Lower lobe of right lung (tissue), 2 donors: ENCODE data around the gene PRPS1. TPM values are rescaled to one million over a fixed set of nuclear protein-coding genes. Genes with fewer than 3 reads are reported as not detected.
A peak's percentile ranks its signal among the peaks of the same experiment; 100 is the strongest.
"Not testable (repeated sequence)": the region's sequence is repeated elsewhere in the genome, so short reads cannot be mapped to it uniquely, and the experiment has no call there.

Source experiments
- ATAC-seq, 2 donors: fragments of 200-7000 bp; cut with Tn5 transposase; one replicate each; pipeline ENCODE4 v1.9.1; 2020 to 2022; ENCODE audit warnings: mild to moderate bottlenecking in 2 of 2, moderate library complexity in 2 of 2
- DNase-seq: peaks from one replicate; pipeline ENCODE4 v3.0.0-alpha.2; 2020
- H3K27ac ChIP-seq: fragments of 200-600 bp; one replicate; pipeline ENCODE4 v1.8.0; 2022
- H3K27me3 ChIP-seq: fragments of 200-600 bp; one replicate; pipeline ENCODE4 v1.8.0; 2022; ENCODE audit warnings: low read depth
- H3K36me3 ChIP-seq: fragments of 200-600 bp; one replicate; pipeline ENCODE4 v1.8.0; 2022; ENCODE audit warnings: mild to moderate bottlenecking
- H3K4me1 ChIP-seq: fragments of 200-600 bp; one replicate; pipeline ENCODE4 v1.8.0; 2022
- H3K4me3 ChIP-seq: fragments of 200-600 bp; one replicate; pipeline ENCODE4 v1.8.0; 2022; ENCODE audit warnings: mild to moderate bottlenecking
- H3K9me3 ChIP-seq: fragments of 200-600 bp; one replicate; pipeline ENCODE4 v1.8.0; 2022
- intact Hi-C: fragments of 100-400 bp; cut with DNase I; formaldehyde crosslinking; loops from one replicate; pipeline ENCODE4 v1.11.0; 2022
- total RNA-seq: library from RNA; stranded (reverse); fragmentation: NEBNext Ultra II Directional; extraction: Animal tissue kit (Norgen Biotek cat#: 25700); gene quantifications from one replicate; pipeline ENCODE4 v1.2.1, GENCODE V29; 2021
- TF ChIP-seq, protein P1 (sequence below): fragments of 200-600 bp; IDR thresholded peaks from one replicate; pipeline ENCODE4 v1.8.0; 2022; ENCODE audit warnings: antibody characterized with exemption, mild to moderate bottlenecking
- donor health status: DM: no; HTN: yes; CAD: no; lungs with severe emphysema.

The PRPS1 gene
- total RNA-seq, 1 donor from 2014 or later, result 26.9 TPM

DNA sequence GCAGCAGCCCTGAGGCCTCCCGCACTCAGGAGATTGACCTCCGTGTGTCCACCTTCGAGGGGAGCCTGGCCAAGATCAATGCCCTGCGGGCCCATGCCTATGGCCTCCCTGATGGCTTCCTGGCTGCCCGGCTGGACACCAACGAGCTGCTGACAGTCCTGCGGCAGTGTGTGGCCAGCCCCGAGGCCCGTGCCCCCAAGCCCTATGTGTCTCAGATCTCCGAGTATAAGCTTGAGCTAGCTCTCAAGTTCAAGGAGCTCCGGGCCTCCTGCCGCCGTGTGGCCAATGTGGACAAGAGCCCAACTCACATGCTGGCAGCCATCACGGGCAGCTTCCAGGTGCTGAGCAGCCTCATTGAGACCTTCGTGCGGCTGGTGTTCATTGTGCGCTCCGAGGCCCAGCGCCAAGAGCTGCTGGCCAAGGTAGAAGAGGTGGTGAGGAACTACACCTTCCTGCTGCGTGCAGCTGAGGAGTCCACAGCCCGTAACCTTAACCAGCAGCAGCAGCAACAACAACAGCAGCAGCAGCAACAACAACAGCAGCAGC lies 25.5 kb upstream of the PRPS1 start:
- no peak for ATAC-seq
- no peaks in the 10 kb centered on the region for H3K9me3 ChIP-seq
- intact Hi-C loops, result no loop called here
- no peaks in the 10 kb centered on the region for H3K27me3 ChIP-seq
- no peaks in the 10 kb centered on the region for H3K4me1 ChIP-seq
- H3K27ac ChIP-seq, result no peak overlapping the region
- no peaks in the 10 kb centered on the region for H3K36me3 ChIP-seq
- DNase-seq, result no peak
- H3K4me3 ChIP-seq, result no peak overlapping the region
- TF ChIP-seq, protein P1, sequence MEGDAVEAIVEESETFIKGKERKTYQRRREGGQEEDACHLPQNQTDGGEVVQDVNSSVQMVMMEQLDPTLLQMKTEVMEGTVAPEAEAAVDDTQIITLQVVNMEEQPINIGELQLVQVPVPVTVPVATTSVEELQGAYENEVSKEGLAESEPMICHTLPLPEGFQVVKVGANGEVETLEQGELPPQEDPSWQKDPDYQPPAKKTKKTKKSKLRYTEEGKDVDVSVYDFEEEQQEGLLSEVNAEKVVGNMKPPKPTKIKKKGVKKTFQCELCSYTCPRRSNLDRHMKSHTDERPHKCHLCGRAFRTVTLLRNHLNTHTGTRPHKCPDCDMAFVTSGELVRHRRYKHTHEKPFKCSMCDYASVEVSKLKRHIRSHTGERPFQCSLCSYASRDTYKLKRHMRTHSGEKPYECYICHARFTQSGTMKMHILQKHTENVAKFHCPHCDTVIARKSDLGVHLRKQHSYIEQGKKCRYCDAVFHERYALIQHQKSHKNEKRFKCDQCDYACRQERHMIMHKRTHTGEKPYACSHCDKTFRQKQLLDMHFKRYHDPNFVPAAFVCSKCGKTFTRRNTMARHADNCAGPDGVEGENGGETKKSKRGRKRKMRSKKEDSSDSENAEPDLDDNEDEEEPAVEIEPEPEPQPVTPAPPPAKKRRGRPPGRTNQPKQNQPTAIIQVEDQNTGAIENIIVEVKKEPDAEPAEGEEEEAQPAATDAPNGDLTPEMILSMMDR, result no peak

DNA sequence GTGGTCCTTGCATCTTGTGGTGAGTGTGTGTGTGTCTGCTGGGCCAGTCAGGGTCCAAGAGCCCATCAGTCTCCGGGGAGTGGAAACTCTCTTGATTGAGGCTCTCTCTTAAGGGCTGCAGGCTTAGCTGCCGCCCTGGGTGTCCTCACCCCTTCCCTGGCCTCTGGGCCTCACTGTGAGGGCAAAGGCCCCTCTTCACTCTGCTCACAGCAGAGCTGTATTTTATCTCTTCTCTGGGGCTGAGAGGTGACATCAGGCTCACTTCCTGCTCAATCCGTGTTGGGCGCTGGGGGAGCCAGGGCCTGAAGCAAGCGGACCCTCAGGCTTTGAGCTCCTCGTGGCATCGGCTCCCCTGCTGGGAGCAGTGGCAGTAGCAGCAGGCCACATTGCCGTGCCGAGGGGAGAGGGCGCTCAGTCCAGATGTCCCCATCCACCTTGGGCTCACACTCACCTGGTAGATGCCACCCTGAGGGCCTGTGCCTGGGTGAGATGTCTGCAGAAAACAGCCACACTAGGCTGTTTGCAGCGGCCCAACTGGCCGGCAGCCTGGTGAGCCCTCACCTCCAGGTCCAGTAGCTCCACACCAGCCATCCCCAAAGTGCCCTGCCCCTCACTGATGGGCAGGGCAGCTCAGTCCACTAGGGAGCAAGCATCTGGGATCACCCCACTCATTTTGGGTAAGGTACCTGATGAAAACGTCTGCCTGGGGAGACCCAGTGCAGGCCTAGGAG lies 24.7 kb upstream of the PRPS1 start:
- Histone ChIP-seq H3K27me3 (no peaks in the 10 kb centered on the region), H3K36me3 (no peaks in the 10 kb centered on the region), H3K4me1 (no peaks in the 10 kb centered on the region), H3K27ac (no peak overlapping the region), H3K4me3 (no peak overlapping the region), H3K9me3 (no peaks in the 10 kb centered on the region)
- ATAC-seq (no peak), DNase-seq (no peak)
- TF ChIP-seq, protein P1, result no peak
- intact Hi-C loops, result no loop called here

GRCh38 chrX:107609061-107609460 lies 19.2 kb upstream of the PRPS1 start:
- H3K9me3 ChIP-seq, H3K4me1 ChIP-seq, ATAC-seq, H3K4me3 ChIP-seq, DNase-seq, H3K27ac ChIP-seq, H3K36me3 ChIP-seq, H3K27me3 ChIP-seq, intact Hi-C loops: not testable (repeated sequence)

DNA sequence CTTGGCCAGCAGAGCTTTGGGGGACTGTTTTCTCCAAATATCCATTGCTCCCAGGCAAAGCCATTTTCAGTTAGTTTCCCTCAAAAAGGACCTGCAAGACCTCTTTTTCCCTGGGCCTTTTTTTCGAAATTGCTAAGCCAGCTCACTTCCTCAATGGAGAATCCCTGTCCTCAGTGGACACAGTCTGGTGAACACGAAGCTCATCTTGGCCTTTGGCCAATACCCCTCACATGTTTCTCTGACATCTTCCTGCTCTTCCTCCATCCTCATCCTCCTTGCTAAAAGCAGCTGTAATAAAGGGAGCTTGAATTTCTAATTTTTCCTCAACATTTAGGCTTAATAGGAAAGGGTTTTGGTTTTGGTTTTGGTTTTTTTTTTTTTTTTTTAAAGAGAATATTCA lies 17.6 kb upstream of the PRPS1 start:
- DNase-seq (no peak), ATAC-seq (no peak)
- no peak overlapping the region for H3K4me3 ChIP-seq
- TF ChIP-seq, protein P1, result no peak
- H3K36me3 ChIP-seq, result no peaks in the 10 kb centered on the region
- no peaks in the 10 kb centered on the region for H3K9me3 ChIP-seq
- H3K27me3 ChIP-seq, result no peaks in the 10 kb centered on the region
- intact Hi-C loops, result no loop called here
- H3K4me1 ChIP-seq, result no peaks in the 10 kb centered on the region
- no peak overlapping the region for H3K27ac ChIP-seq

GRCh38 chrX:107619885-107620322 lies 8.4 kb upstream of the PRPS1 start:
- DNase-seq, result no peak
- ATAC-seq, result peak in 1 of 2 donors; percentile 44
- no peaks in the 10 kb centered on the region for H3K36me3 ChIP-seq

DNA sequence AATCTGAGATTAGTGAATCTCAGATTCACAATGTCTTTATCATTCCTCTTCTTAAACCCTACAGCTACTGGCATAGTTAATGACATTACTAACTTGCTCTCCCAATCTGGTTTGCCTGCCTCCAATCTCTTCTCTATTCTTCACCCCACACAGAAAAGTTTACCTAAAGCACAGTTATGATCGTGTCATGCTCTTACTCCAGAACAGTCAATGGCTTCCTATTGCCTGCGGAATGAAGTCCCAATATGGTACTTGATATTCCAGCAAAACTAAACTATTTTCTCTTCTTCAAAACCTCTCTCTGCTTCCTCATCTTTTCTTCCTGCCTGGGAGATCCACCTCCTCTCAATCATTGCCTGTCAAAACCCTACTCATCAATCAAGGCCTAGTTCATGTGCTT lies 3.4 kb upstream of the PRPS1 start:
- H3K36me3 ChIP-seq, result no peaks in the 10 kb centered on the region
- ATAC-seq (no peak), DNase-seq (no peak)
- no peaks in the 10 kb centered on the region for H3K27me3 ChIP-seq
- H3K27ac ChIP-seq, result no peak overlapping the region
- no peak overlapping the region for H3K4me3 ChIP-seq
- intact Hi-C loops, result no loop called here
- TF ChIP-seq, protein P1, result no peak
- H3K9me3 ChIP-seq, result no peaks in the 10 kb centered on the region
- H3K4me1 ChIP-seq, result peaks cover 3% of the 10 kb centered on the region

More at GRCh38 chrX:107619885-107620322, 8.4 kb upstream of the PRPS1 start:
- Histone ChIP-seq H3K4me1 (no peaks in the 10 kb centered on the region), H3K9me3 (no peaks in the 10 kb centered on the region), H3K27me3 (no peaks in the 10 kb centered on the region), H3K27ac (no peak overlapping the region), H3K4me3 (no peak overlapping the region)
- intact Hi-C loops, result no loop called here
- TF ChIP-seq, protein P1, result no peak
